HepG2 (cell line): ENCODE results near the gene TM4SF1. TPM values are rescaled to one million over a fixed set of nuclear protein-coding genes. Genes with fewer than 3 reads are reported as not detected.

Experiments used
- ADNP ChIP-seq: sonication (generic); formaldehyde crosslinking; IDR thresholded peaks from 2 replicates; pipeline ENCODE4 v1.4.0; 2020; ENCODE audit warnings: missing genetic modification reagents
- FOXJ3 ChIP-seq: sonication (generic); formaldehyde crosslinking; IDR thresholded peaks from 2 replicates; pipeline ENCODE4 v1.4.0; 2020; ENCODE audit warnings: missing genetic modification reagents, mild to moderate bottlenecking, borderline replicate concordance
- KDM2A ChIP-seq: sonication (generic); formaldehyde crosslinking; IDR thresholded peaks from 2 replicates; pipeline ENCODE4 v1.4.0; 2020; ENCODE audit warnings: low read depth, missing genetic modification reagents, borderline replicate concordance
- KLF15 ChIP-seq: sonication (generic); formaldehyde crosslinking; IDR thresholded peaks from 2 replicates; pipeline ENCODE4 v1.8.1; 2023; ENCODE audit warnings: borderline replicate concordance, mild to moderate bottlenecking, inconsistent platforms, missing genetic modification reagents, mixed read lengths
- NFIC ChIP-seq: IDR thresholded peaks from 2 replicates; pipeline ENCODE4 v1.6.1; 2012; ENCODE audit warnings: mild to moderate bottlenecking, low read length, inconsistent platforms
- ZFP62 ChIP-seq: sonication (generic); formaldehyde crosslinking; IDR thresholded peaks from 2 replicates; pipeline ENCODE4 v1.4.0; 2020; ENCODE audit warnings: missing genetic modification reagents
- ZMYM3 ChIP-seq: sonication (generic); formaldehyde crosslinking; IDR thresholded peaks from 2 replicates; pipeline ENCODE4 v1.5.1; 2020; ENCODE audit warnings: mild to moderate bottlenecking, missing genetic modification reagents
- ZNF264 ChIP-seq: sonication (generic); formaldehyde crosslinking; IDR thresholded peaks from 2 replicates; pipeline ENCODE4 v1.4.0; 2020; ENCODE audit warnings: missing genetic modification reagents
- ZNF34 ChIP-seq: sonication (generic); formaldehyde crosslinking; IDR thresholded peaks from 2 replicates; pipeline ENCODE4 v1.4.0; 2020; ENCODE audit warnings: mild to moderate bottlenecking, missing genetic modification reagents, borderline replicate concordance
- ZSCAN29 ChIP-seq: sonication (generic); formaldehyde crosslinking; conservative IDR thresholded peaks from 2 replicates; pipeline ENCODE4 v1.4.0; 2020; ENCODE audit warnings: mild to moderate bottlenecking, missing genetic modification reagents
- ZZZ3 ChIP-seq: sonication (generic); formaldehyde crosslinking; IDR thresholded peaks from 2 replicates; pipeline ENCODE4 v1.4.0; 2020; ENCODE audit warnings: missing genetic modification reagents, mild to moderate bottlenecking, borderline replicate concordance
- polyA plus RNA-seq, 8 experiments: library from polyadenylated mRNA; depleted of rRNA in 3 of 8; stranded (reverse) in 7 of 8; unstranded in 1 of 8; fragments of >200 nt; fragmentation: Illumina TruSeq in 4 of 8; extraction: Trizol in 4 of 8; gene quantifications; 2 replicates each; pipeline versions ENCODE4 v1.2.1 to v1.2.3, GENCODE V29; 2011 to 2016; ENCODE audit warnings: low read depth in 4 of 8, missing spikeins in 1 of 8, mixed read lengths in 1 of 8; ENCODE audit not compliant: insufficient read depth in 1 of 8
- total RNA-seq, 5 experiments: library from RNA; depleted of rRNA; stranded (reverse); fragments of >200 nt; fragmentation: Illumina TruSeq; extraction: Trizol; gene quantifications; 2 replicates each; pipeline ENCODE4 v1.2.3, GENCODE V29; 2016; ENCODE audit warnings: low read depth in 1 of 5
- TF ChIP-seq, protein P1 (sequence below): sonication (generic); formaldehyde crosslinking; IDR thresholded peaks from 2 replicates; pipeline ENCODE4 v1.4.0; 2020; ENCODE audit warnings: mild to moderate bottlenecking, missing genetic modification reagents, borderline replicate concordance
- TF ChIP-seq, protein P2 (sequence below): IDR thresholded peaks from 2 replicates; pipeline ENCODE4 v1.6.1; 2012; ENCODE audit warnings: low read length, improper control_type of control experiment
- TF ChIP-seq, protein P3 (sequence below): sonication (generic); formaldehyde crosslinking; IDR thresholded peaks from 2 replicates; pipeline ENCODE4 v1.5.1; 2020; ENCODE audit warnings: mild to moderate bottlenecking, moderate library complexity, missing genetic modification reagents
- TF ChIP-seq, protein P4 (sequence below): sonication (generic); formaldehyde crosslinking; IDR thresholded peaks from 2 replicates; pipeline ENCODE4 v1.4.0; 2020; ENCODE audit warnings: missing genetic modification reagents
- TF ChIP-seq, protein P5 (sequence below): sonication (generic); formaldehyde crosslinking; conservative IDR thresholded peaks from 2 replicates; pipeline ENCODE4 v1.4.0; 2020; ENCODE audit warnings: missing genetic modification reagents

The TM4SF1 gene
- total and polyA plus RNA-seq, 2 of the 13 experiments (the other 11 are each of a cell fraction or from before 2014, with no cell fraction given): 431 to 1,359 TPM

DNA sequence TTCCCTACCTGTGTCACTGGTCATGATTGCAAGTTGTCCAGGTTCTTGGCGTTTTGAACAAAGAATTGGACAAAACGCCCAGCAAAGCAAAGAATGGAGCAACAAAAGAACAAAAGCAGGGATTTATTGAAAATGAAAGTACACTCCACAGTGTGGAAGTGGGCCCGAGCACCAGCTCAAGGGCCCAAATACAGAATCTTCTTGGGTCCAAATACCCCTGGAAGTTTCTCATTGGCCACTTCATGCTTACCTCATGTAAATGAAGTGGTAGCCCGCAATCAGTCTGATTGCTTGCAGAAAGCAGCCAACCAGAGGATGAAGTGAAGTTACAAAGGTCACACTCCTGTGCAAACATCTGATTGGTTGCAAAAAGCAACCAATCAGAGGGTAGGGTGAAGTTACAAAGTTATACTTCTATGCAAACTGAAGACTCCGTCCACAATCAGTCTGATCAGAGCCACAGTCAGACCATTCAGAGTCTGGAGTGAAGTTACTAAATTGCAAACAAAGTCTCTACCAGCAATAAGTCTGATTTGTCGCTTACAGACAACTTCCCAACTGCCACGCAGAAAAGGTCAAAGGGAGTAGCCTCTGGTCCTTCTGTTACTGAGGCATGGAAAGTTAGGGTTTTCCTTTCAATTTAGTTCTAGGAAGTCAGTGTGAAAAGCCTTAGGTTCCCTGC is 8.3 kb upstream of the TM4SF1 start (continued):
- TF ChIP-seq, protein P1, sequence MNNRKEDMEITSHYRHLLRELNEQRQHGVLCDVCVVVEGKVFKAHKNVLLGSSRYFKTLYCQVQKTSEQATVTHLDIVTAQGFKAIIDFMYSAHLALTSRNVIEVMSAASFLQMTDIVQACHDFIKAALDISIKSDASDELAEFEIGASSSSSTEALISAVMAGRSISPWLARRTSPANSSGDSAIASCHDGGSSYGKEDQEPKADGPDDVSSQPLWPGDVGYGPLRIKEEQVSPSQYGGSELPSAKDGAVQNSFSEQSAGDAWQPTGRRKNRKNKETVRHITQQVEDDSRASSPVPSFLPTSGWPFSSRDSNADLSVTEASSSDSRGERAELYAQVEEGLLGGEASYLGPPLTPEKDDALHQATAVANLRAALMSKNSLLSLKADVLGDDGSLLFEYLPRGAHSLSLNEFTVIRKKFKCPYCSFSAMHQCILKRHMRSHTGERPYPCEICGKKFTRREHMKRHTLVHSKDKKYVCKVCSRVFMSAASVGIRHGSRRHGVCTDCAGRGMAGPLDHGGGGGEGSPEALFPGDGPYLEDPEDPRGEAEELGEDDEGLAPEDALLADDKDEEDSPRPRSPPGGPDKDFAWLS: no peak
- TF ChIP-seq KDM2A (no peak), ZMYM3 (CRISPR knock-in tag) (no peak), FOXJ3 (peak; percentile 42; the same call in 1 of the 2 replicates), ZNF34 (CRISPR knock-in tag) (no peak), KLF15 (CRISPR knock-in tag) (0 out of 2 replicates have a peak, but pooled peaks have one; percentile 36), ZFP62 (CRISPR knock-in tag) (no peak), ZSCAN29 (CRISPR knock-in tag) (no peak), ZZZ3 (CRISPR knock-in tag) (no peak), ADNP (CRISPR knock-in tag) (no peak), NFIC (peak; percentile 58; the same call in 1 of the 2 replicates), ZNF264 (CRISPR knock-in tag) (peak; percentile 14; the same call in 1 of the 2 replicates)
- TF ChIP-seq, protein P2, sequence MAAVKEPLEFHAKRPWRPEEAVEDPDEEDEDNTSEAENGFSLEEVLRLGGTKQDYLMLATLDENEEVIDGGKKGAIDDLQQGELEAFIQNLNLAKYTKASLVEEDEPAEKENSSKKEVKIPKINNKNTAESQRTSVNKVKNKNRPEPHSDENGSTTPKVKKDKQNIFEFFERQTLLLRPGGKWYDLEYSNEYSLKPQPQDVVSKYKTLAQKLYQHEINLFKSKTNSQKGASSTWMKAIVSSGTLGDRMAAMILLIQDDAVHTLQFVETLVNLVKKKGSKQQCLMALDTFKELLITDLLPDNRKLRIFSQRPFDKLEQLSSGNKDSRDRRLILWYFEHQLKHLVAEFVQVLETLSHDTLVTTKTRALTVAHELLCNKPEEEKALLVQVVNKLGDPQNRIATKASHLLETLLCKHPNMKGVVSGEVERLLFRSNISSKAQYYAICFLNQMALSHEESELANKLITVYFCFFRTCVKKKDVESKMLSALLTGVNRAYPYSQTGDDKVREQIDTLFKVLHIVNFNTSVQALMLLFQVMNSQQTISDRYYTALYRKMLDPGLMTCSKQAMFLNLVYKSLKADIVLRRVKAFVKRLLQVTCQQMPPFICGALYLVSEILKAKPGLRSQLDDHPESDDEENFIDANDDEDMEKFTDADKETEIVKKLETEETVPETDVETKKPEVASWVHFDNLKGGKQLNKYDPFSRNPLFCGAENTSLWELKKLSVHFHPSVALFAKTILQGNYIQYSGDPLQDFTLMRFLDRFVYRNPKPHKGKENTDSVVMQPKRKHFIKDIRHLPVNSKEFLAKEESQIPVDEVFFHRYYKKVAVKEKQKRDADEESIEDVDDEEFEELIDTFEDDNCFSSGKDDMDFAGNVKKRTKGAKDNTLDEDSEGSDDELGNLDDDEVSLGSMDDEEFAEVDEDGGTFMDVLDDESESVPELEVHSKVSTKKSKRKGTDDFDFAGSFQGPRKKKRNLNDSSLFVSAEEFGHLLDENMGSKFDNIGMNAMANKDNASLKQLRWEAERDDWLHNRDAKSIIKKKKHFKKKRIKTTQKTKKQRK: no peak
- TF ChIP-seq, protein P3, sequence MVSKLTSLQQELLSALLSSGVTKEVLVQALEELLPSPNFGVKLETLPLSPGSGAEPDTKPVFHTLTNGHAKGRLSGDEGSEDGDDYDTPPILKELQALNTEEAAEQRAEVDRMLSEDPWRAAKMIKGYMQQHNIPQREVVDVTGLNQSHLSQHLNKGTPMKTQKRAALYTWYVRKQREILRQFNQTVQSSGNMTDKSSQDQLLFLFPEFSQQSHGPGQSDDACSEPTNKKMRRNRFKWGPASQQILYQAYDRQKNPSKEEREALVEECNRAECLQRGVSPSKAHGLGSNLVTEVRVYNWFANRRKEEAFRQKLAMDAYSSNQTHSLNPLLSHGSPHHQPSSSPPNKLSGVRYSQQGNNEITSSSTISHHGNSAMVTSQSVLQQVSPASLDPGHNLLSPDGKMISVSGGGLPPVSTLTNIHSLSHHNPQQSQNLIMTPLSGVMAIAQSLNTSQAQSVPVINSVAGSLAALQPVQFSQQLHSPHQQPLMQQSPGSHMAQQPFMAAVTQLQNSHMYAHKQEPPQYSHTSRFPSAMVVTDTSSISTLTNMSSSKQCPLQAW (CRISPR knock-in tag): peak; percentile 56; the same call in 1 of the 2 replicates
- TF ChIP-seq, protein P4, sequence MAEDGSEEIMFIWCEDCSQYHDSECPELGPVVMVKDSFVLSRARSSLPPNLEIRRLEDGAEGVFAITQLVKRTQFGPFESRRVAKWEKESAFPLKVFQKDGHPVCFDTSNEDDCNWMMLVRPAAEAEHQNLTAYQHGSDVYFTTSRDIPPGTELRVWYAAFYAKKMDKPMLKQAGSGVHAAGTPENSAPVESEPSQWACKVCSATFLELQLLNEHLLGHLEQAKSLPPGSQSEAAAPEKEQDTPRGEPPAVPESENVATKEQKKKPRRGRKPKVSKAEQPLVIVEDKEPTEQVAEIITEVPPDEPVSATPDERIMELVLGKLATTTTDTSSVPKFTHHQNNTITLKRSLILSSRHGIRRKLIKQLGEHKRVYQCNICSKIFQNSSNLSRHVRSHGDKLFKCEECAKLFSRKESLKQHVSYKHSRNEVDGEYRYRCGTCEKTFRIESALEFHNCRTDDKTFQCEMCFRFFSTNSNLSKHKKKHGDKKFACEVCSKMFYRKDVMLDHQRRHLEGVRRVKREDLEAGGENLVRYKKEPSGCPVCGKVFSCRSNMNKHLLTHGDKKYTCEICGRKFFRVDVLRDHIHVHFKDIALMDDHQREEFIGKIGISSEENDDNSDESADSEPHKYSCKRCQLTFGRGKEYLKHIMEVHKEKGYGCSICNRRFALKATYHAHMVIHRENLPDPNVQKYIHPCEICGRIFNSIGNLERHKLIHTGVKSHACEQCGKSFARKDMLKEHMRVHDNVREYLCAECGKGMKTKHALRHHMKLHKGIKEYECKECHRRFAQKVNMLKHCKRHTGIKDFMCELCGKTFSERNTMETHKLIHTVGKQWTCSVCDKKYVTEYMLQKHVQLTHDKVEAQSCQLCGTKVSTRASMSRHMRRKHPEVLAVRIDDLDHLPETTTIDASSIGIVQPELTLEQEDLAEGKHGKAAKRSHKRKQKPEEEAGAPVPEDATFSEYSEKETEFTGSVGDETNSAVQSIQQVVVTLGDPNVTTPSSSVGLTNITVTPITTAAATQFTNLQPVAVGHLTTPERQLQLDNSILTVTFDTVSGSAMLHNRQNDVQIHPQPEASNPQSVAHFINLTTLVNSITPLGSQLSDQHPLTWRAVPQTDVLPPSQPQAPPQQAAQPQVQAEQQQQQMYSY (CRISPR knock-in tag): no peak
- TF ChIP-seq, protein P5, sequence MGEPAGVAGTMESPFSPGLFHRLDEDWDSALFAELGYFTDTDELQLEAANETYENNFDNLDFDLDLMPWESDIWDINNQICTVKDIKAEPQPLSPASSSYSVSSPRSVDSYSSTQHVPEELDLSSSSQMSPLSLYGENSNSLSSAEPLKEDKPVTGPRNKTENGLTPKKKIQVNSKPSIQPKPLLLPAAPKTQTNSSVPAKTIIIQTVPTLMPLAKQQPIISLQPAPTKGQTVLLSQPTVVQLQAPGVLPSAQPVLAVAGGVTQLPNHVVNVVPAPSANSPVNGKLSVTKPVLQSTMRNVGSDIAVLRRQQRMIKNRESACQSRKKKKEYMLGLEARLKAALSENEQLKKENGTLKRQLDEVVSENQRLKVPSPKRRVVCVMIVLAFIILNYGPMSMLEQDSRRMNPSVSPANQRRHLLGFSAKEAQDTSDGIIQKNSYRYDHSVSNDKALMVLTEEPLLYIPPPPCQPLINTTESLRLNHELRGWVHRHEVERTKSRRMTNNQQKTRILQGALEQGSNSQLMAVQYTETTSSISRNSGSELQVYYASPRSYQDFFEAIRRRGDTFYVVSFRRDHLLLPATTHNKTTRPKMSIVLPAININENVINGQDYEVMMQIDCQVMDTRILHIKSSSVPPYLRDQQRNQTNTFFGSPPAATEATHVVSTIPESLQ (CRISPR knock-in tag): no peak
